Vagina (tissue), 2 donors: ENCODE measurements around the gene SIAH1.

ENCODE experiments used
- POLR2AphosphoS5 ChIP-seq, 2 donors: sonication (generic); formaldehyde crosslinking; IDR thresholded peaks; one replicate each; pipeline ENCODE4 v1.9.0; 2017; ENCODE audit warnings: antibody characterized with exemption in 2 of 2, mild to moderate bottlenecking in 2 of 2, low read depth in 1 of 2; ENCODE audit not compliant: insufficient read depth in 1 of 2
- TF ChIP-seq, protein P1 (sequence below), 3 experiments: fragments of 450-650 bp in 2 of 3; fragments of 200-600 bp in 1 of 3; sonication (generic) in 1 of 3; IDR thresholded peaks; one replicate each; pipeline ENCODE4 v1.5.1; 2017 to 2019; ENCODE audit warnings: antibody characterized with exemption in 3 of 3, mild to moderate bottlenecking in 2 of 3, moderate library complexity in 2 of 3

DNA sequence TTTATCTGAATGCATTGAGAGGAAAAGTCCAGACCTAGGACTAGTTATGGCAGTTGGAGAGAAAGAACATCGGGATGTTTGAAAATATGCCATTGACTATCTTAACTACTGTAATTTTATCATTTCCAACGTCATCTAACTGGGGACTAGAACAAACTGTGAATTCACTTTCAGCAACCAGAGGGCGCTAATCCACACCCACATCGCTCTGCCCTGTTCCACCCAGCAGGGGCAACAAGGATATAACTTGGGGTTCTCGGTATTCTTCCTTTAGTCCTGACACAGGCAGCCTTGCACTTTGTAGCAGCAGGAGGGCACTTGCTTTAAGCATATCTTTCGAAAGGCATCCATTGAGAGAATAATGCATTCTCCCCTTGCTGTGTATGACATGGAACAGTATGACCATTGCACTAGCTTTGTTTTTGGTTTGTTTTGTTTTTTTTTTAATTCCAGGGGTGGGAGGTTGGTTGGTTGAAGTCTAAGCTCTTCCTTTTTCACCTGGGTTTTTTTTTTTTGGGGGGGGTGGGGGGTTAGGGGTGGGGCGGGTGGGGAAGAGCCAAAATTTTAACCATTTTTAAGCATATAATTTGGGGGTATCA, 31.5 kb downstream of the SIAH1 start:
- TF ChIP-seq, protein P1, sequence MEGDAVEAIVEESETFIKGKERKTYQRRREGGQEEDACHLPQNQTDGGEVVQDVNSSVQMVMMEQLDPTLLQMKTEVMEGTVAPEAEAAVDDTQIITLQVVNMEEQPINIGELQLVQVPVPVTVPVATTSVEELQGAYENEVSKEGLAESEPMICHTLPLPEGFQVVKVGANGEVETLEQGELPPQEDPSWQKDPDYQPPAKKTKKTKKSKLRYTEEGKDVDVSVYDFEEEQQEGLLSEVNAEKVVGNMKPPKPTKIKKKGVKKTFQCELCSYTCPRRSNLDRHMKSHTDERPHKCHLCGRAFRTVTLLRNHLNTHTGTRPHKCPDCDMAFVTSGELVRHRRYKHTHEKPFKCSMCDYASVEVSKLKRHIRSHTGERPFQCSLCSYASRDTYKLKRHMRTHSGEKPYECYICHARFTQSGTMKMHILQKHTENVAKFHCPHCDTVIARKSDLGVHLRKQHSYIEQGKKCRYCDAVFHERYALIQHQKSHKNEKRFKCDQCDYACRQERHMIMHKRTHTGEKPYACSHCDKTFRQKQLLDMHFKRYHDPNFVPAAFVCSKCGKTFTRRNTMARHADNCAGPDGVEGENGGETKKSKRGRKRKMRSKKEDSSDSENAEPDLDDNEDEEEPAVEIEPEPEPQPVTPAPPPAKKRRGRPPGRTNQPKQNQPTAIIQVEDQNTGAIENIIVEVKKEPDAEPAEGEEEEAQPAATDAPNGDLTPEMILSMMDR (IDR thresholded peaks at IDR 0.05), result peak; percentile 77 to 92 (median 79)
- no peak for TF ChIP-seq POLR2AphosphoS5 (IDR thresholded peaks at IDR 0.05; ENCODE audit: insufficient read depth in 1 of 2, low read depth in 1 of 2)
